Measurements from ENCODE around the gene FCER1A.
"Not testable (repeated sequence)": the region's sequence is repeated elsewhere in the genome, so short reads cannot be mapped to it uniquely, and the experiment has no call there.

Gene FCER1A

GRCh38 chr1:159302095-159302494 lies at the start of gene FCER1A:
TSS of gene FCER1A (plus strand) at chr1:159302336. CDS start at chr1:159302365, 29 bp downstream.
- DNase-seq, result no peak

GRCh38 chr1:159261311-159261710 lies 40.8 kb upstream of the FCER1A start:
- no peak for DNase-seq

- DNase-seq, result no peak
Measured at GRCh38 chr1:159261721-159262494, 40.2 kb upstream of the FCER1A start.

- no peak for DNase-seq
Measured at GRCh38 chr1:159266832-159267231, 35.3 kb upstream of the FCER1A start.

- DNase-seq, result no peak
Measured at GRCh38 chr1:159274631-159275030, 27.5 kb upstream of the FCER1A start.

- no peak for DNase-seq
Measured at GRCh38 chr1:159275891-159276290, 26.2 kb upstream of the FCER1A start.

- no peak for DNase-seq
Measured at GRCh38 chr1:159279773-159280172, 22.4 kb upstream of the FCER1A start.

- DNase-seq, result no peak
Measured at GRCh38 chr1:159282118-159282517, 20.0 kb upstream of the FCER1A start.

- DNase-seq, result no peak
Measured at GRCh38 chr1:159289060-159289459, 13.1 kb upstream of the FCER1A start.

- no peak for DNase-seq
Measured at GRCh38 chr1:159291424-159291823, 10.7 kb upstream of the FCER1A start.

- DNase-seq, result no peak
Measured at GRCh38 chr1:159296706-159297375, 5.3 kb upstream of the FCER1A start.

- DNase-seq, result no peak
Measured at GRCh38 chr1:159300146-159300545, 2.0 kb upstream of the FCER1A start.

GRCh38 chr1:159307346-159308020 lies 5.3 kb downstream of the FCER1A start:
- no peak for DNase-seq

GRCh38 chr1:159311679-159312078 lies 9.5 kb downstream of the FCER1A start:
- no peak for DNase-seq

- no peak for DNase-seq
Measured at GRCh38 chr1:159315381-159315780, 13.2 kb downstream of the FCER1A start.

GRCh38 chr1:159318784-159319551 lies 16.8 kb downstream of the FCER1A start:
- DNase-seq, result no peak

- no peak for DNase-seq
Measured at GRCh38 chr1:159334797-159335196, 32.7 kb downstream of the FCER1A start.

- DNase-seq, result no peak
Measured at GRCh38 chr1:159338018-159338417, 35.9 kb downstream of the FCER1A start.

- DNase-seq, result no peak
Measured at GRCh38 chr1:159339536-159339935, 37.4 kb downstream of the FCER1A start.

GRCh38 chr1:159341736-159342135 lies 39.6 kb downstream of the FCER1A start:
- DNase-seq, result no peak

- no peak for DNase-seq
Measured at GRCh38 chr1:159342761-159343425, 40.8 kb downstream of the FCER1A start.

- not testable (repeated sequence) for DNase-seq
Measured at GRCh38 chr1:159349374-159349773, 47.2 kb downstream of the FCER1A start.

- DNase-seq, result no peak
Measured at GRCh38 chr1:159352436-159352835, 50.3 kb downstream of the FCER1A start.

All from CD4-positive, alpha-beta T cell treated with Interleukin-10 for 1 hour (primary cell).